B cell (primary cell): ENCODE results near the gene HOXD10.

Experiments
- EZH2 ChIP-seq: IDR thresholded peaks from 2 replicates; pipeline ENCODE4 v1.6.1; 2012; ENCODE audit warnings: borderline replicate concordance, low read depth, mild to moderate bottlenecking, moderate library complexity, low read length; ENCODE audit not compliant: insufficient read depth, poor library complexity, severe bottlenecking
- TF ChIP-seq, protein P1 (sequence below): fragments of 200-600 bp; IDR thresholded peaks from one replicate; pipeline ENCODE4 v1.8.0; 2022; ENCODE audit warnings: antibody characterized with exemption, mild to moderate bottlenecking

DNA sequence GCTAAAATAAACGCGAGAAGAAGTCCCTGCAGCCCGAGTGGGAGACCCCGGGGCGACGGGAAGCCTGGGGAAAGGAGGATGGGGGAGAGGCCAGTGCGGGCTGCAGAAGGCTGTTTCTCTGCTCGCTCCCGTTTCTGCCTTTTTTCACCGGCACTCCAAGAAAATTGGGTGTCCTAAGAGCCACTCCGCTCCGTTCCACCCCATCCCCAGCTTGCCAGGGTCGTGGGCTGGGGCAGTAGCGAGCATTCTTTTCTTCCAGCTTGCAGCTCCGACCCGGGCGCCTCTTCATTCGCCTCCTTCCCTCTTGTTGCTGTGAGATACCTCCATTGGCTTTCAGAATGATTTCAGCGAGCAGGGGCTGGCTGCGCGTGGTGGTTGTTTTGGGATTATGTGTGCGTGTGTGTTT lies 41.6 kb downstream of the HOXD10 start:
- TF ChIP-seq, protein P1, sequence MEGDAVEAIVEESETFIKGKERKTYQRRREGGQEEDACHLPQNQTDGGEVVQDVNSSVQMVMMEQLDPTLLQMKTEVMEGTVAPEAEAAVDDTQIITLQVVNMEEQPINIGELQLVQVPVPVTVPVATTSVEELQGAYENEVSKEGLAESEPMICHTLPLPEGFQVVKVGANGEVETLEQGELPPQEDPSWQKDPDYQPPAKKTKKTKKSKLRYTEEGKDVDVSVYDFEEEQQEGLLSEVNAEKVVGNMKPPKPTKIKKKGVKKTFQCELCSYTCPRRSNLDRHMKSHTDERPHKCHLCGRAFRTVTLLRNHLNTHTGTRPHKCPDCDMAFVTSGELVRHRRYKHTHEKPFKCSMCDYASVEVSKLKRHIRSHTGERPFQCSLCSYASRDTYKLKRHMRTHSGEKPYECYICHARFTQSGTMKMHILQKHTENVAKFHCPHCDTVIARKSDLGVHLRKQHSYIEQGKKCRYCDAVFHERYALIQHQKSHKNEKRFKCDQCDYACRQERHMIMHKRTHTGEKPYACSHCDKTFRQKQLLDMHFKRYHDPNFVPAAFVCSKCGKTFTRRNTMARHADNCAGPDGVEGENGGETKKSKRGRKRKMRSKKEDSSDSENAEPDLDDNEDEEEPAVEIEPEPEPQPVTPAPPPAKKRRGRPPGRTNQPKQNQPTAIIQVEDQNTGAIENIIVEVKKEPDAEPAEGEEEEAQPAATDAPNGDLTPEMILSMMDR: no peak
- TF ChIP-seq EZH2: no peak
